K562 treated with DMSO at 1 percent for 48 hours (cell line): Measurements from ENCODE around the gene GTF3C2. TPM values are rescaled to one million over a fixed set of nuclear protein-coding genes. Genes with fewer than 3 reads are reported as not detected.

Experiments
- total RNA-seq: library from RNA; unstranded; fragments of 300-600 nt; gene quantifications from 2 replicates; pipeline ENCODE4 v1.2.3, GENCODE V29; 2022; ENCODE audit warnings: low replicate concordance; ENCODE audit errors: extremely low read depth

Gene GTF3C2, protein sequence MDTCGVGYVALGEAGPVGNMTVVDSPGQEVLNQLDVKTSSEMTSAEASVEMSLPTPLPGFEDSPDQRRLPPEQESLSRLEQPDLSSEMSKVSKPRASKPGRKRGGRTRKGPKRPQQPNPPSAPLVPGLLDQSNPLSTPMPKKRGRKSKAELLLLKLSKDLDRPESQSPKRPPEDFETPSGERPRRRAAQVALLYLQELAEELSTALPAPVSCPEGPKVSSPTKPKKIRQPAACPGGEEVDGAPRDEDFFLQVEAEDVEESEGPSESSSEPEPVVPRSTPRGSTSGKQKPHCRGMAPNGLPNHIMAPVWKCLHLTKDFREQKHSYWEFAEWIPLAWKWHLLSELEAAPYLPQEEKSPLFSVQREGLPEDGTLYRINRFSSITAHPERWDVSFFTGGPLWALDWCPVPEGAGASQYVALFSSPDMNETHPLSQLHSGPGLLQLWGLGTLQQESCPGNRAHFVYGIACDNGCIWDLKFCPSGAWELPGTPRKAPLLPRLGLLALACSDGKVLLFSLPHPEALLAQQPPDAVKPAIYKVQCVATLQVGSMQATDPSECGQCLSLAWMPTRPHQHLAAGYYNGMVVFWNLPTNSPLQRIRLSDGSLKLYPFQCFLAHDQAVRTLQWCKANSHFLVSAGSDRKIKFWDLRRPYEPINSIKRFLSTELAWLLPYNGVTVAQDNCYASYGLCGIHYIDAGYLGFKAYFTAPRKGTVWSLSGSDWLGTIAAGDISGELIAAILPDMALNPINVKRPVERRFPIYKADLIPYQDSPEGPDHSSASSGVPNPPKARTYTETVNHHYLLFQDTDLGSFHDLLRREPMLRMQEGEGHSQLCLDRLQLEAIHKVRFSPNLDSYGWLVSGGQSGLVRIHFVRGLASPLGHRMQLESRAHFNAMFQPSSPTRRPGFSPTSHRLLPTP
- not detected in 2 replicates for total RNA-seq

DNA sequence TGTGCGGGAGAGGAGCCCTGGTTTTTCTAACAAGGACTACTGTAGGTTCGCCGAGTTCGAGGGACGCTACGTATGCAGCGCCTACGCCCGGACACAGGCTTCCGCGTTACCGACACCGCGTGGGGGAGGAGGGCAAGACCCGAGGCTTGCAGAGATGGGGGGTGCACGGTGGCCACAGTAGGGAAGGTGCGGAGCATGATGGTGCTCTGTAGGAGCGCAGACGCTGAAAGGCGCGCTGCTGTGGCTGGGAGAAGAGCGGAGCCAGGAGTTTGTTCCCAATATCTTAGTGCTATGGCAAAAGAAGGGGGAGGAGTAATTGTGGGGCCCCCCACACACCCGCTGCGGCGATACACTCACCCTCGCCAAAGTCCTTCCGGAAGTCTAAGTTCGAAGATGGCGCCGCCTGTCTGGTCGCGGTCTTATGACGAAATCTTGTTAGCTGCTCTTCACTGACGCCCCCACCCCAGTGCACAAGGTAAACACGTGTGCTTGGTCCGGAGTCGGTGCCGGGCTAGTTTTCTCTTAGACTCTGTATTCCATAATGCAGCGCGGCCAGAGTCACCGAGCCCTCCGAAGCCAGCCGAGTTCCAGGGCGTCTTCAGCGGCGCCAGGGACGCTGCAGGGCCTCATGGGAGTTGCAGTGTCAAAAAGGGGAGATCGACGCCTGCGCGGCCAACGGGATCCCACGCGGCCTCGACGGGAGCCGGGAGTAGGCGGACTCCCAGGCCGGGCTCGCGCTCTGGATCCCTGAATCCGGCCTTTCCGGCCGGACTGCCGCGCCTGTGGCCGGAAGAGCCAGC lies at the start of gene GTF3C2:
GTF3C2 (minus strand) TSS at position 383 of the 800 bp plus-strand sequence. CDS start 13,210 bp downstream, outside the sequence.

DNA sequence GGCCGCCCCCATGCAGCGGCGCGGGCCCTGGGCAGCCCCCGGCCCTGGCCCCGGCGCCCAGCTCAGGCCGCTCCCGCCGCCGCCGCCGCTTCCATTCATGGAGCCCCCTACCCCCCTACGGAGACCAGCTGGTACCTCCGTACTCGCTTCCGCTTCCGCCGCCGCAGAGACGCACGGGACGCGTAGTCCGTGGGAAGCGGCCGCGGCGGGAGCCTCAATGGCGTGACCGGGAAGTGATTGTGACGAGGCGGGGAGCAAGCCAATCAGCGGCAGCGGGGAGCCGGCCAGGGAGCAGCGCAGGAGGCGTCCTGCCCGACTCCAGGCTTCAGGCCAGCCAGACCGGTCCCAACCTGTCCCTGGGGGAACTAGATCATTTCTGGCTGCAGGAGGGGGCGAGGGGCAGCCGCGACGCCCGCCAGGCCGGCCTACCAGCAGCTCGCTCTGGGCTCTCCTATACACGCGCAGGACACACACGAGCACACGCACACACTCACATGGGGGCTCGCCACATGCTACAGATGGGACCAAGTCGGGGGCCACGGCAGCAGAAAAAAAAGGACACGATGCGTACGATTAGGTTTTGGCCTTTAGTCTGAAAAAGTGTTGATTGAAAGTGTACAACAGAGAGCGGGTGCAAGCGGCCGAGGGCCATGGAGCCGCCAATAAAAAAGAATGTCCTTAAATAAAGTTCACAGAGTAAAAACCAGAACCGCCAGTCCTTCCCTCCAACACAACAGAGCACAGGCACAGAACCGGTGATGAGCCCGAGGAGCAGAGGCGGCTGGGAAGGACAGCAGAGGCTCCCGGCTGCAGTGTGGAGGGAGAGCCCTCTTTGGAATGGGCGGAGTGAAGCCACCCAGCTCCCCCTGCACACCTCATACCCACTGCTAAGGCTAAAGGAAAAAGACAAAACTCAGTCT lies 24.3 kb upstream of the GTF3C2 start, which contains the start of gene ZNF513:
ZNF513 (minus strand) TSS at position 109 of the 920 bp plus-strand sequence. CDS start 208 bp downstream, outside the sequence.

DNA sequence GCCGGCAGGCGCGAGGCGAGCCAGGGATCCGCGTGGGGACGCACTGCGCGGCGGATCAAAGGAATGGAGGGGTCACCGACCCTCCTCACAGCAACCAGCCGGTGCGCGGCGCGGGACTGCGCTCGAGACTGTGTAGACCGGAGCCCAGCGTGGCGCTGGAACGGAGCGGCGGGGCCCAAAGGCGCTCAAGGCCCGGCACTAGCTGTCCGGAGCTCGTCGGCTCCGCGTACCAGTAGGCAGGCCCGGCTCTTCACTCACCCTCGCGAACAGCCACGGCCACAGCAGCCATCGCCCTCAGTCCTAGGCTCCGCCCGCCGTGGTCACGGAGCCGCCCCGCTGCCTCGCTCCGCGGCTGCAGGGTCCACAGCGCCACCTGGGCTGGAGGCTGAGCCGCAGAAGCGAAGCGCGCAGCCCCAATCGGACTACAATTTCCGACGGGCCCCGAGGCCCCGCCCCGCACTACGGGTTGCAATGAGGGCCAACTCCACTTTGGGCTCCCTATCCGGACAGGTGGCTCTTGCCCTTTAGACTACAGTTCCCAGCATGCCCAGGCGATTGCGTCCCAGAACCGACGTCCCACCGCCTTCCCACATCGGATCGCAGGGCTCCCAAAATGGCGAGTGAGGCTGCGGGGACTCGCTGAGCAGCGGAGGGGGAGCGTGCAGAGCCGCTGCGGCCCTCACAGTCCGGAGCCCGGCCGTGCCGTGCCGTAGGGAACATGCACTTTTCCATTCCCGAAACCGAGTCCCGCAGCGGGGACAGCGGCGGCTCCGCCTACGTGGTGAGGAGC lies 13.7 kb upstream of the GTF3C2 start, which contains the start of the genes EIF2B4 and SNX17:
EIF2B4 (minus strand) TSS at position 313 of the 790 bp plus-strand sequence; CDS start at position 289, 24 bp downstream.
SNX17 (plus strand) TSS at position 591 of the 790 bp plus-strand sequence; CDS start at position 719, 128 bp downstream.

DNA sequence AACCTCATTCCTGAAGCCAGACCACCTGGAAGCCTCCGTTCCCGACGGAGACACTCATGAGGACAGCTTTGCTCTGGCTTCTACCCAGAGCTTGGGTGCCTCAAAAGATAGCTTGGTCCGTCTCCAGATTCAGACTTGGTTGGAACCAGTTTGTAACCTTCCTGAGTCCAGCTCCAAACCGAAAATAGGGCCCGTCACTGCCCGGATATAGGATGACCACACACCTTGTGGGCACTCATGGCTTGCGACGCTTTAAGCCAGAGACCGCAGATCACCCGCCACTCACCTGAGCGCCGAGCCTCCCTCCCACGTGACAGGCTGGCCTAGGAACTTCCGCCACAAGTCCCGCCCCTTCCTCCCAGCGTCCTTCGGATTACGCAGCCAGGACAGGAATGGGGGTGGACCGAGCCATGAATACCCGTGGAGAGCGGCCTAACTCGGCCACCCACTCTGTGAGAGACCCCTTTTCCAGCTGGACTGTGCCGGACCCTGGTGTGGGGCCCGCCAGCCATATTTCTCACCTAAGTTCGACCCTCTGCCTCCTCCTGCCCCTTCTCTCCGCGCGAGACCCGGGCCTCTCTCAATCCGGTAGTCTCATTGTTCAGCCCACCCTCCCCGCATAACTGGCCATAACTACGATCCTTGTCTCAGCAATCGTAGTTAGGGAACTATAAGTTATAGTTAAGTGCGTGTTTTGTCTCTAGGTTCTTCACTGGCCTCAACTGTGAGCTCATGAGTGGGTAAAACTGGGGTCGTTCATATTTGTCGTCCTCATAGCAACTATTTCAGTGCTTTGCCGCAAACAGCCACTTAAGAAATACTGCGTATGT lies 33.6 kb downstream of the GTF3C2 start, which contains the start of gene MPV17:
MPV17 (minus strand) TSS at position 332 of the 830 bp plus-strand sequence. CDS start 580 bp downstream, outside the sequence.

DNA sequence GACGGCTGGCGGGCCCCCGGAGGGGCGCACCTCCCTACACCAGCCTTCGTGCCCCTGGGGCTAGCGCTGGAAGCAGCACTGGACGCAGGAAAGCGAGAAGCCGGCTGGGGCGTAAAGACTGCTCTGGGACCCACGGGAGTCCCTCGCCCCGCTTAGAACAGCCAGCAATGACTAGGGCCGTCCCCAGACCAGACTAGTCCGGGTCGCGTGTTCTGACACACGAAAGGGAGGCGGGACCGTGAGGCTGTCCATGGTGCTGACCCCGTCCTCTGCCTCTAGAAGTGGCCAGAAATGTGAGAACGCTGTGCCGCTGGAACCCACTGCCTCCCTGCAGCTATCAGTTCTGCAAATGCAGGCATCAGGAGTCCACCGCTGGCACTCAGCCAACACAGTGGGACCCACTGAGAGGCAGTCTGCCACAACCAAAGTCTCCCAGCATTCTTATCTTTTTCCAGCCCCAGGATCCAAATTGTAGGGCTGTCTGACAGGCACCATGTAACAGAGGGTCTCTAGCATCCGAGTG lies 48.1 kb downstream of the GTF3C2 start, which contains the start of gene UCN:
UCN (minus strand) TSS at position 87 of the 523 bp plus-strand sequence. CDS start 550 bp downstream, outside the sequence.

DNA sequence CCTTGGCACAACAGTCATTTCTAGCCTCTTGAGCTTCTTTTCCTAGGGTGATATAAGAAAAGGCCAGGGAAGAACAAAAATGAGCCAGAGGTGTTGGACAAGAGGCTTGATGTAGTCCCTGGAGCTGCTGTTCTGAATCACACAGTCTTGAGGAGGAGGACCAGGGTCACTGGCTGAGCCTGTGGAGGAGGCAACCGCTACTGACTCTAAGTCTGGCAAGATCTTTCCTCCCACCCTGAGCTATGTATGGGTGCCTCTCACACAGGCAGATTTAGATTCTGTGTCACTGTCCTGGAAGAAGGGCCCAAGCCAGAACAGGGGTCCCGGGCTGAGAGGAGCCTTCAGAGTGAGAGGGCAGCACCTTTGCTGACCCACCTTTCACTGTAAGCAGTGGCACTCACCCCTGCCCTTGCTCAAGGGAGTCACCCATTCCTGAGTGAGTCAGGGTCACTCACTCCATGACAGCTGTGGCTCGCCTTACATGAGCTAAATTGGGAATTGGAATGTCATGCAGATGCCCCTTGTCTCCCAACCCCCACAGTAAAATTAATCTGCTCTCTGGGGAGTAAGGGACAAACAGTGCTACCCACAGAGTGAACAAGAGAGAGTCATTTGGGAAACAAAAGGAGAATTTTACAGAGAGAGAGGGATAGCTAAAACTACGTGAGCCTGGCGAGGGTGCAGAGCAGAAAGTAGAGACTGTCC lies 74.6 kb downstream of the GTF3C2 start, which contains the start of gene TRIM54:
TRIM54 (plus strand) TSS at position 575 of the 705 bp plus-strand sequence. CDS start 303 bp downstream, outside the sequence.

Other genes with a start within 250 kb of the GTF3C2 start
- gene CGREF1, start 237.6 kb downstream of the GTF3C2 start, total RNA-seq, result not detected in 2 replicates
- not detected in 2 replicates for gene ABHD1, start 232.9 kb downstream of the GTF3C2 start, total RNA-seq
- gene PREB, start 222.1 kb downstream of the GTF3C2 start, total RNA-seq, result not detected in 2 replicates
- not detected in 2 replicates for gene PRR30, start 217.4 kb downstream of the GTF3C2 start, total RNA-seq
- gene TCF23, start 207.8 kb downstream of the GTF3C2 start, total RNA-seq, result not detected in 2 replicates
- gene ATRAID, start 144.7 kb downstream of the GTF3C2 start, total RNA-seq, result not detected in 2 replicates
- not detected in 2 replicates for gene SLC5A6, start 144.5 kb downstream of the GTF3C2 start, total RNA-seq
- not detected in 2 replicates for gene CAD, start 139.4 kb downstream of the GTF3C2 start, total RNA-seq
- gene SLC30A3, start 93.7 kb downstream of the GTF3C2 start, total RNA-seq, result not detected in 2 replicates
- gene DNAJC5G, start 81.3 kb downstream of the GTF3C2 start, total RNA-seq, result not detected in 2 replicates
- gene TRIM54, start 74.3 kb downstream of the GTF3C2 start, total RNA-seq, result not detected in 2 replicates
- not detected in 2 replicates for gene UCN, start 48.3 kb downstream of the GTF3C2 start, total RNA-seq
- not detected in 2 replicates for gene MPV17, start 33.7 kb downstream of the GTF3C2 start, total RNA-seq
- gene EIF2B4, start 13.6 kb upstream of the GTF3C2 start, total RNA-seq, result not detected in 2 replicates
- not detected in 2 replicates for gene SNX17, start 13.9 kb upstream of the GTF3C2 start, total RNA-seq
- gene ZNF513, start 24.0 kb upstream of the GTF3C2 start, total RNA-seq, result not detected in 2 replicates
- not detected in 2 replicates for gene PPM1G, start 52.8 kb upstream of the GTF3C2 start, total RNA-seq
- not detected in 2 replicates for gene NRBP1, start 71.9 kb upstream of the GTF3C2 start, total RNA-seq
- gene KRTCAP3, start 85.6 kb upstream of the GTF3C2 start, total RNA-seq, result not detected in 2 replicates
- gene IFT172, start 133.0 kb upstream of the GTF3C2 start, total RNA-seq, result not detected in 2 replicates
- not detected in 2 replicates for gene FNDC4, start 138.4 kb upstream of the GTF3C2 start, total RNA-seq
- gene GCKR, start 140.1 kb upstream of the GTF3C2 start, total RNA-seq, result not detected in 2 replicates
- not detected in 2 replicates for gene ZNF512, start 226.3 kb upstream of the GTF3C2 start, total RNA-seq